VCaP (cell line): ENCODE results near the gene RAB44.

ENCODE experiments used
- H3K27ac ChIP-seq: fragments of 450-650 bp; 2 replicates; pipeline ENCODE4 v1.5.1; 2017
- CTCF ChIP-seq: fragments of 450-650 bp; conservative IDR thresholded peaks from 2 replicates; pipeline ENCODE4 v1.5.1; 2017; ENCODE audit warnings: mild to moderate bottlenecking, moderate library complexity

Gene RAB44

GRCh38 chr6:36655085-36655724 lies 42.4 kb upstream of the RAB44 start:
- no peak overlapping the region for H3K27ac ChIP-seq
- TF ChIP-seq CTCF, result no peak

GRCh38 chr6:36656441-36656840 lies 41.2 kb upstream of the RAB44 start:
- no peak overlapping the region for H3K27ac ChIP-seq

GRCh38 chr6:36657271-36657670 lies 40.4 kb upstream of the RAB44 start:
- H3K27ac ChIP-seq, result no peak overlapping the region
- TF ChIP-seq CTCF, result no peak

More at GRCh38 chr6:36656441-36656840, 41.2 kb upstream of the RAB44 start:
- TF ChIP-seq CTCF, result no peak

GRCh38 chr6:36657942-36658544 lies 39.6 kb upstream of the RAB44 start:
- no peak overlapping the region for H3K27ac ChIP-seq
- TF ChIP-seq CTCF, result no peak

GRCh38 chr6:36659271-36659670 lies 38.4 kb upstream of the RAB44 start:
- no peak for TF ChIP-seq CTCF
- no peak overlapping the region for H3K27ac ChIP-seq

GRCh38 chr6:36660771-36661471 lies 36.7 kb upstream of the RAB44 start:
- no peak overlapping the region for H3K27ac ChIP-seq
- TF ChIP-seq CTCF, result no peak

- H3K27ac ChIP-seq, result no peak overlapping the region
- TF ChIP-seq CTCF, result no peak
These were observed 35.2 kb upstream of the RAB44 start for GRCh38 chr6:36662380-36662779.
